ENCODE results near the gene TUBB3.

TUBB3 gene

GRCh38 chr16:89903908-89904515, 19.1 kb upstream of the TUBB3 start:
- TF ChIP-seq, protein P1, sequence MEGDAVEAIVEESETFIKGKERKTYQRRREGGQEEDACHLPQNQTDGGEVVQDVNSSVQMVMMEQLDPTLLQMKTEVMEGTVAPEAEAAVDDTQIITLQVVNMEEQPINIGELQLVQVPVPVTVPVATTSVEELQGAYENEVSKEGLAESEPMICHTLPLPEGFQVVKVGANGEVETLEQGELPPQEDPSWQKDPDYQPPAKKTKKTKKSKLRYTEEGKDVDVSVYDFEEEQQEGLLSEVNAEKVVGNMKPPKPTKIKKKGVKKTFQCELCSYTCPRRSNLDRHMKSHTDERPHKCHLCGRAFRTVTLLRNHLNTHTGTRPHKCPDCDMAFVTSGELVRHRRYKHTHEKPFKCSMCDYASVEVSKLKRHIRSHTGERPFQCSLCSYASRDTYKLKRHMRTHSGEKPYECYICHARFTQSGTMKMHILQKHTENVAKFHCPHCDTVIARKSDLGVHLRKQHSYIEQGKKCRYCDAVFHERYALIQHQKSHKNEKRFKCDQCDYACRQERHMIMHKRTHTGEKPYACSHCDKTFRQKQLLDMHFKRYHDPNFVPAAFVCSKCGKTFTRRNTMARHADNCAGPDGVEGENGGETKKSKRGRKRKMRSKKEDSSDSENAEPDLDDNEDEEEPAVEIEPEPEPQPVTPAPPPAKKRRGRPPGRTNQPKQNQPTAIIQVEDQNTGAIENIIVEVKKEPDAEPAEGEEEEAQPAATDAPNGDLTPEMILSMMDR (IDR thresholded peaks at IDR 0.05) = no peak
- no peak for TF ChIP-seq ZFX (IDR thresholded peaks at IDR 0.05; ENCODE audit: borderline replicate concordance)
- H3K27ac ChIP-seq = no peak overlapping the region

- H3K27ac ChIP-seq = no peak overlapping the region
- TF ChIP-seq, protein P1 (IDR thresholded peaks at IDR 0.05) = no peak
- no peak for TF ChIP-seq ZFX (IDR thresholded peaks at IDR 0.05; ENCODE audit: borderline replicate concordance)
Observed at GRCh38 chr16:89904606-89905510, 18.3 kb upstream of the TUBB3 start.

GRCh38 chr16:89905511-89906139, 17.5 kb upstream of the TUBB3 start:
- H3K27ac ChIP-seq = no peak overlapping the region
- TF ChIP-seq, protein P1 (IDR thresholded peaks at IDR 0.05) = no peak
- no peak for TF ChIP-seq ZFX (IDR thresholded peaks at IDR 0.05; ENCODE audit: borderline replicate concordance)

GRCh38 chr16:89906140-89907025, 16.8 kb upstream of the TUBB3 start:
- no peak overlapping the region for H3K27ac ChIP-seq

GRCh38 chr16:89907055-89907814, 15.9 kb upstream of the TUBB3 start:
- TF ChIP-seq ZFX (IDR thresholded peaks at IDR 0.05; ENCODE audit: borderline replicate concordance) = no peak
- TF ChIP-seq, protein P1 (IDR thresholded peaks at IDR 0.05) = no peak
- no peak overlapping the region for H3K27ac ChIP-seq

More at GRCh38 chr16:89906140-89907025, 16.8 kb upstream of the TUBB3 start:
- TF ChIP-seq, protein P1 (IDR thresholded peaks at IDR 0.05) = no peak
- no peak for TF ChIP-seq ZFX (IDR thresholded peaks at IDR 0.05; ENCODE audit: borderline replicate concordance)

DNA sequence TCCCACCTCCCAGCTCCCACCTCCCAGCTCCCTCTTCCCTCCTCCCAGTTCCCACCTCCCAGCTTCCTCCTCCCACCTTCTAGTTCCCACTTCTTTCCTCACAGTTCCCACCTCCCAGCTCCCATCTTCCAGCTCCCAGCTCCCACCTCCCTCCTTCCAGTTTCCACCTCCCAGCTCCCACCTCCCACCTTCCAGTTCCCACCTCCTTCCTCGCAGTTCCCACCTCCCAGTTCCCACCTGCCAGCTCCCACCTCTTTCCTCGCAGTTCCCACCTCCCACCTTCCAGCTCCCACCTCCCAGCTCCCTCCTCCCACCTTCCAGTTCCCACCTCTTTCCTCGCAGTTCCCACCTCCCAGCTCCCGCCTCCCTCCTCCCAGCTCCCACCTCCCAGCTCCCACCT, 14.9 kb upstream of the TUBB3 start:
- no peak overlapping the region for H3K27ac ChIP-seq

More for the DNA sequence above, 14.9 kb upstream of the TUBB3 start:
- no peak for TF ChIP-seq ZFX (IDR thresholded peaks at IDR 0.05; ENCODE audit: borderline replicate concordance)
- TF ChIP-seq, protein P1 (IDR thresholded peaks at IDR 0.05) = no peak

Data from 22Rv1 (cell line).